PFSK-1 (cell line): ENCODE measurements around the gene INO80E.
A peak's percentile ranks its signal among the peaks of the same experiment; 100 is the strongest.

Source experiments
- FOXP2 ChIP-seq: optimal IDR thresholded peaks from 2 replicates; pipeline ENCODE3; 2011; ENCODE audit warnings: borderline replicate concordance, control low read depth, inconsistent platforms; ENCODE audit not compliant: insufficient read depth; ENCODE audit errors: extremely low read length, extremely low read depth
- POLR2AphosphoS5 ChIP-seq: IDR thresholded peaks from 2 replicates; pipeline ENCODE4 v1.6.1; 2012; ENCODE audit warnings: low read depth, mild to moderate bottlenecking, control low read depth, low read length, moderate library complexity
- SIN3A ChIP-seq: IDR thresholded peaks from 2 replicates; pipeline ENCODE4 v1.6.1; 2012; ENCODE audit warnings: mild to moderate bottlenecking, low read length, moderate library complexity, borderline replicate concordance; ENCODE audit not compliant: insufficient read depth
- TAF1 ChIP-seq: IDR thresholded peaks from 2 replicates; pipeline ENCODE4 v1.6.1; 2012; ENCODE audit warnings: low read length, control low read depth, borderline replicate concordance; ENCODE audit not compliant: insufficient read depth
- TF ChIP-seq, protein P1 (sequence below), 2 experiments: IDR thresholded peaks; 2 replicates each; pipeline versions ENCODE4 v1.6.1 to v1.8.0; 2011 to 2012; ENCODE audit warnings: low read depth in 2 of 2, low read length in 2 of 2, control low read depth in 1 of 2, inconsistent platforms in 1 of 2, mild to moderate bottlenecking in 1 of 2, moderate library complexity in 1 of 2; ENCODE audit not compliant: insufficient read depth in 1 of 2

The INO80E gene

DNA sequence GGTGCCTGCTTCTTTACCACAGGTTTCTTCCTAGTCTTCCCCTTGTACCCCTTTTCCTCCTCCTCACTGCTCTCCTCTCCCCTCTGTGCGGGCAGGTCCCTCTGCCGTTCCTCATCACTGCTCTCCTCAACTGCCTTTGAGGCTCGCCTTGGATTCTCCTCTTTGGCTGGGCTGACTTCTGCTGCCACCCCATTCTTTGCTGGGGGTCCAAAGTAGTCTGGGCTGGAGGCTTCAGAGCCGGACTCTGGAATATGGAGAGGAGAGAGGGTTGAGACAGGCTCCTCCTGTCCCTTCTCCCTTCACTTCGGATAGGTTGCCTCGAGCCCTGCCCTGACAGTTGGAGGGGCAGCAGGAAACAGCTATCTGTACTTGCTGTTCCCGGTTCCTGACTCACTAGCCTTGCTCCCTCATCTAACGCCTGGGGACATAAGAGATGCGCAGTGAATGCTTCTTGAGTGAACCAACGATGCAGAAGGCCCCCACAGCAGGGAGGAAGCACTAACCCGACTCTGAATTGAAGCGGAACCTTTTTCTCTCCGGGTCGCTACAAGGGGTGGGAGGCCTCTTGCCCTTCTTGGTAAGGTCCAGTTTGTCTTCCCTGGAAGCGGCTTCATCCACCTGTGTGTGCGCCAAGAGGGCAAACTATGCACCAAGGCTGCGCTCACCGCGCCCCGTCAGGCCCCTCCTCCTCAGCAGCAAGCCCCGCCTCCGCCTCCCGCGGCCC is 1.3 kb upstream of the INO80E start:
- TF ChIP-seq POLR2AphosphoS5 (no peak), FOXP2 (no peak), TAF1 (no peak), SIN3A (no peak)
- TF ChIP-seq, protein P1, sequence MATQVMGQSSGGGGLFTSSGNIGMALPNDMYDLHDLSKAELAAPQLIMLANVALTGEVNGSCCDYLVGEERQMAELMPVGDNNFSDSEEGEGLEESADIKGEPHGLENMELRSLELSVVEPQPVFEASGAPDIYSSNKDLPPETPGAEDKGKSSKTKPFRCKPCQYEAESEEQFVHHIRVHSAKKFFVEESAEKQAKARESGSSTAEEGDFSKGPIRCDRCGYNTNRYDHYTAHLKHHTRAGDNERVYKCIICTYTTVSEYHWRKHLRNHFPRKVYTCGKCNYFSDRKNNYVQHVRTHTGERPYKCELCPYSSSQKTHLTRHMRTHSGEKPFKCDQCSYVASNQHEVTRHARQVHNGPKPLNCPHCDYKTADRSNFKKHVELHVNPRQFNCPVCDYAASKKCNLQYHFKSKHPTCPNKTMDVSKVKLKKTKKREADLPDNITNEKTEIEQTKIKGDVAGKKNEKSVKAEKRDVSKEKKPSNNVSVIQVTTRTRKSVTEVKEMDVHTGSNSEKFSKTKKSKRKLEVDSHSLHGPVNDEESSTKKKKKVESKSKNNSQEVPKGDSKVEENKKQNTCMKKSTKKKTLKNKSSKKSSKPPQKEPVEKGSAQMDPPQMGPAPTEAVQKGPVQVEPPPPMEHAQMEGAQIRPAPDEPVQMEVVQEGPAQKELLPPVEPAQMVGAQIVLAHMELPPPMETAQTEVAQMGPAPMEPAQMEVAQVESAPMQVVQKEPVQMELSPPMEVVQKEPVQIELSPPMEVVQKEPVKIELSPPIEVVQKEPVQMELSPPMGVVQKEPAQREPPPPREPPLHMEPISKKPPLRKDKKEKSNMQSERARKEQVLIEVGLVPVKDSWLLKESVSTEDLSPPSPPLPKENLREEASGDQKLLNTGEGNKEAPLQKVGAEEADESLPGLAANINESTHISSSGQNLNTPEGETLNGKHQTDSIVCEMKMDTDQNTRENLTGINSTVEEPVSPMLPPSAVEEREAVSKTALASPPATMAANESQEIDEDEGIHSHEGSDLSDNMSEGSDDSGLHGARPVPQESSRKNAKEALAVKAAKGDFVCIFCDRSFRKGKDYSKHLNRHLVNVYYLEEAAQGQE (IDR thresholded peaks at IDR 0.05; ENCODE audit: insufficient read depth in 1 of 2, low read depth in 2 of 2, low read length in 2 of 2): no peak

DNA sequence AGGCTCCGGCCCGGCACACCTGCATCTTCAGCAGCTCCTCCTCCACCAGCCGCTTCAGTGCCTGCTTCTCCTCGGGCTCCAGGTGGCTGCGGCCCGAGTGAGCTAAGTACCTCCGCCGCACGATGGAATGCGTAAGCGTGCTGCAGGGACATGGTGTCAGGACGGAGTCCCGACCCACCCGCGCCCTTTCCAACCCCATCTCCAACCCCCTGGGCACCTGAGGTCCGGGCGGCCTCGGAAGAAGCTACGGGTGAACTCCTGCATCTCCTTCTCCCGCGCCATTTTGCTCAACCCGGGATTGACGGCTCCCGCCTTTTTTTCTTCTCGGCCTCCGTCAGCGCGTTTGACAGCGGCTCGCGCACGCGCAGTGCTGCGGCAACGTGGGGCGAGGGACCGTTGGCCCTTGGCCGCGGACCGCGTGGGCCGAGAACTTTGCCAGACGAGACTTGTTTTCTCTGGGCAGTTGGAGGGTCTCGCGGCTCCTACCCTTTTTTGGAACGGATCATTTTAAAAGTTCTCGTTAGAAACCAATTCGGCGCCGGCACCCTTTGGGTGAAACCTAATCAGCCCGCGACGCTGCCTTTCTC is 624 bp upstream of the INO80E start, which contains the start of gene HIRIP3:
HIRIP3 (minus strand) TSS at position 294 of the 587 bp plus-strand sequence; CDS start at position 282, 12 bp downstream.
- TF ChIP-seq SIN3A (no peak), POLR2AphosphoS5 (peak; percentile 51)

DNA sequence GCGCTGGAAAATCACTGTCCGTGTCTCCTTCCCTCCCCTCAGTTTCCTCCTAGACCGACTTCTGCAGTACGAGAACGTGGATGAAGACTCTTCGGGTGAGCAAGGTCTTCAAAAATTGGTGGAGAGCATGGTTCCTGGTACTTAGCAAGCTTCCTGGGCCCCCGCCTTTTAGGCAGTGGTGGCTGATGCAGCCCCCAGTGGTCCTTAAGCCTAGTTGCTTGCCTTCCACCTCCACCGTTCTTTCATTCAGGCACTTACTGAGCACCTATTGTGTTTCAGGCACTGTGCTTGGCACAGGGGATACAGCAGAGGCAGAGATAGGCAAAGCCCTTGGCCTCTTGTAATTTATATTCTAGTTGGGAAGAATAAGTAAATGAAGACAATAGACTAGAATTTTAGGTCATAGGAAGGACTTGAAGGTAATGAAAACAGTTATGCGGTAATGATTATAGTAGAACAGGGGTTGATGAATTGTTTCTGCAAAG is 767 bp downstream of the INO80E start:
- TF ChIP-seq TAF1 (no peak), SIN3A (no peak), FOXP2 (no peak), POLR2AphosphoS5 (no peak)
- TF ChIP-seq, protein P1 (IDR thresholded peaks at IDR 0.05; ENCODE audit: insufficient read depth in 1 of 2, low read depth in 2 of 2, low read length in 2 of 2): no peak

DNA sequence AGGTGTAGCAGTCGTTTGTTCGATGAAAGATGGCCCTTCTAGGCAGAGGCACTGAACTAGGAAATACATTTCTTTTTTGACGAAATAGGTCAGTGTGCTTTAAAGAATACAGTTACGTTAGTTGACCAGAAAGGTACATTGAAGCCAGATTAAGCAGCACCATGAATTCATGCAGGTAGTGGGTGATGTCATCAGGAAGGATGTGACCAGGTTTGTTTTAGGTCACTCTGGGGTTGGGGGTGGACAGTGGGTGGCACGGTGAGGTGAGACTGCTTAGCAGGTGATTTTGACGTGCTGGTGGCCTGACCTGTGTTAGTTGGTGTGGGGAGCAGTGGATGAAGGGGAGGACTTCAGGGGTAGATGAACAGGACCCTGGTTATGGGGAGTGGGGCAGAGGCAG is 3.6 kb downstream of the INO80E start:
- TF ChIP-seq, protein P1 (IDR thresholded peaks at IDR 0.05; ENCODE audit: insufficient read depth in 1 of 2, low read depth in 2 of 2, low read length in 2 of 2): no peak
- TF ChIP-seq FOXP2: no peak
- no peak for TF ChIP-seq POLR2AphosphoS5
- no peak for TF ChIP-seq TAF1
- TF ChIP-seq SIN3A: no peak

DNA sequence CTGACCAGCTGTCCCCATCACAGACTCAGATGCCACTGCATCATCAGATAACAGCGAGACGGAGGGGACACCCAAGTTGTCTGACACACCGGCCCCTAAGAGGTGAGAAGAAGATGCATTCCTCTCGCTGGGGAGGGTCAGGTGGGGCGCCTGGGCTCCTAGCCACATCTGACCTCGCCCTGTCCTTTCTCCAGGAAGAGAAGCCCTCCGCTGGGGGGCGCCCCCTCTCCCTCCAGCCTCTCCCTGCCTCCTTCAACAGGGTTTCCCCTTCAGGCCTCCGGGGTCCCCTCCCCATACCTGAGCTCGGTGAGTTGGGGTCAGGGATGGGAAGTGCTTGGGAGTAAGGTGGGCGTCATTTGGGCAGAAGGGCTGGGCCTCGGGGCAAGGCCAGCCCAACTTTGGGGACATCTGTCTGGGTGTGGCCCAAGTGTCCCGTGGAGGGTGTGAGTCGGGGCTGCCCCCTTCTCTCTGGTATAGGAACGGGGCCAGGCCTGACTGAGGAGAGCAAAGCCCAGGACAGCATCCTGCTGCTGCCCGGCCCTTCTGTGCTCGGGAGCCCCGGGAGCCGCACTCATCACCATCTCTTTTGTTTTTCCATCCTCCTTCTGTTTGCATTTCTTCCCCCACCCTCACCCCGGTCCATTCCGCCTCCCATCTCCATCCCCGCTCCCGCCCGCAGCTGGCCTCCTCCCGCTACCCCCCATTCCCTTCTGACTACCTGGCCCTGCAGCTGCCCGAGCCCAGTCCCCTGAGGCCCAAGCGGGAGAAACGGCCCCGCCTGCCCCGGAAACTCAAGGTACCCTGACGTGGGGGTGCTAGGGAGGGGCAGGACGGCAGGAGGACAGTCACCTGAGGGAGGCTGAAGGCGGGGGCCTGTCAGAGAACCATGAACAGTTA is 4.9 kb downstream of the INO80E start:
- no peak for TF ChIP-seq SIN3A
- no peak for TF ChIP-seq FOXP2
- TF ChIP-seq TAF1: no peak
- no peak for TF ChIP-seq POLR2AphosphoS5
- TF ChIP-seq, protein P1 (IDR thresholded peaks at IDR 0.05; ENCODE audit: insufficient read depth in 1 of 2, low read depth in 2 of 2, low read length in 2 of 2): no peak
